Measurements from ENCODE around the gene ADIPOR1.
"Not testable (repeated sequence)": the region's sequence is repeated elsewhere in the genome, so short reads cannot be mapped to it uniquely, and the experiment has no call there.

DNA sequence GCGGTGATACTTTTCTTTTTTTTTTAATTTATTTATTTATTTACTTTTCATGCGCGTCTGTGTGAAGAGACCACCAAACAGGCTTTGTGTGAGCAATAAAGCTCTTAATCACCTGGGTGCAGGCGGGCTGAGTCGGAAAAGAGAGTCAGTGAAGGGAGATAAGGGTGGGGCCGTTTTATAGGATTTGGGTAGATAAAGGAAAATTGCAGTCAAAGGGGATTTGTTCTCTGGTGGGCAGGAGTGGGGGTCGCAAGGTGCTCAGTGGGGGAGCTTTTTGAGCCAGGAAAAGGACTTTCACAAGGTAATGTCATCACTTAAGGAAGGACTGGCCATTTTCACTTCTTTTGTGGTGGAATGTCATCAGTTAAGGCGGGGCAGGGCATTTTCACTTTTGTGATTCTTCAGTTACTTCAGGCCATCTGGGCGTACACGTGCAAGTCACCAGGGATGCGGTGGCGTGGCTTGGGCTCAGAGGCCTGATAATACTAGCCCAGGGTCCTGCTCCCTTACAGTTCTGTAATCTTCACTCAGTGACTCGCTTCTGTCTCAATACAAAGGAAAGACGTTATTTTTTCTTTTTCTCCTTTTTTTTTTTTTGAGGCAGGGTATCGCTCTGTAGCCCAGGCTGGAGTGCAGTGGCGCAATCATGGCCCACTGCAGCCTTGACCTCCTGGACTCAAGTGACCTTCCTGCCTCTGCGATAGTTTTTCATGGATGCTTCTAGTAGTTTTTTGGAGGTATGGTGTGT, 47.5 kb upstream of the ADIPOR1 start:
- TF ChIP-seq POLR2A (IDR thresholded peaks at IDR 0.05; ENCODE audit: low read depth, low read length); POLR2AphosphoS5 (IDR thresholded peaks at IDR 0.05; ENCODE audit: low read depth, low read length); TAF1 (IDR thresholded peaks at IDR 0.05; ENCODE audit: low read depth, low read length); PAX5 (IDR thresholded peaks at IDR 0.05; ENCODE audit: insufficient read depth, low read length, severe bottlenecking); POU2F2 (IDR thresholded peaks at IDR 0.05; ENCODE audit: low read depth, low read length); SPI1 (IDR thresholded peaks at IDR 0.05; ENCODE audit: low read depth, low read length): not testable (repeated sequence)
